WI38 (cell line): ENCODE results near the gene AKAP12.

ENCODE experiments used
- H3K4me3 ChIP-seq: 2 replicates; pipeline ENCODE4 v1.5.1; 2011; ENCODE audit warnings: low read depth, mild to moderate bottlenecking, control low read depth, low read length
- TF ChIP-seq, protein P1 (sequence below): IDR thresholded peaks from 2 replicates; pipeline ENCODE4 v1.5.1; 2012; ENCODE audit warnings: low read depth, mild to moderate bottlenecking, control low read depth, low read length

AKAP12 gene

DNA sequence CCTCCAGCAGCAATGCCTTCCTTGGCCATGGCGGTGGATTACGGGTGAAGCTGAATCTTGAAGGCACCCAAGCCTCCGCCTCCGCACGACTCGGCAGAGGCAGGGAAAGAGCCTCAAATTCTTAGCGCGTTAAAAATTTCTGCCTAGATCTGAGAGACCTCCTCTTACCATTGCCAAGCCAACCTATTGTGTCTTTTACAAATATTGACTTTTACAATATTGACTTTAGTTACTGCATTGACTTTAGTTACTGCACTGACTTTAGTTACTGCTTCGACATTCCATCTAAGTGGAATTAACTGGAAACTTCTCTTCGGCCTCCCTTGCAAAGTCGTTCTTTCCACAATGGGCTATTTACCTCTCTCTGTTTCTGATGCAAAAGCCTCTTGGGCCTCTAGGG is 13.8 kb upstream of the AKAP12 start:
- no peak overlapping the region for H3K4me3 ChIP-seq
- TF ChIP-seq, protein P1, sequence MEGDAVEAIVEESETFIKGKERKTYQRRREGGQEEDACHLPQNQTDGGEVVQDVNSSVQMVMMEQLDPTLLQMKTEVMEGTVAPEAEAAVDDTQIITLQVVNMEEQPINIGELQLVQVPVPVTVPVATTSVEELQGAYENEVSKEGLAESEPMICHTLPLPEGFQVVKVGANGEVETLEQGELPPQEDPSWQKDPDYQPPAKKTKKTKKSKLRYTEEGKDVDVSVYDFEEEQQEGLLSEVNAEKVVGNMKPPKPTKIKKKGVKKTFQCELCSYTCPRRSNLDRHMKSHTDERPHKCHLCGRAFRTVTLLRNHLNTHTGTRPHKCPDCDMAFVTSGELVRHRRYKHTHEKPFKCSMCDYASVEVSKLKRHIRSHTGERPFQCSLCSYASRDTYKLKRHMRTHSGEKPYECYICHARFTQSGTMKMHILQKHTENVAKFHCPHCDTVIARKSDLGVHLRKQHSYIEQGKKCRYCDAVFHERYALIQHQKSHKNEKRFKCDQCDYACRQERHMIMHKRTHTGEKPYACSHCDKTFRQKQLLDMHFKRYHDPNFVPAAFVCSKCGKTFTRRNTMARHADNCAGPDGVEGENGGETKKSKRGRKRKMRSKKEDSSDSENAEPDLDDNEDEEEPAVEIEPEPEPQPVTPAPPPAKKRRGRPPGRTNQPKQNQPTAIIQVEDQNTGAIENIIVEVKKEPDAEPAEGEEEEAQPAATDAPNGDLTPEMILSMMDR, result no peak

DNA sequence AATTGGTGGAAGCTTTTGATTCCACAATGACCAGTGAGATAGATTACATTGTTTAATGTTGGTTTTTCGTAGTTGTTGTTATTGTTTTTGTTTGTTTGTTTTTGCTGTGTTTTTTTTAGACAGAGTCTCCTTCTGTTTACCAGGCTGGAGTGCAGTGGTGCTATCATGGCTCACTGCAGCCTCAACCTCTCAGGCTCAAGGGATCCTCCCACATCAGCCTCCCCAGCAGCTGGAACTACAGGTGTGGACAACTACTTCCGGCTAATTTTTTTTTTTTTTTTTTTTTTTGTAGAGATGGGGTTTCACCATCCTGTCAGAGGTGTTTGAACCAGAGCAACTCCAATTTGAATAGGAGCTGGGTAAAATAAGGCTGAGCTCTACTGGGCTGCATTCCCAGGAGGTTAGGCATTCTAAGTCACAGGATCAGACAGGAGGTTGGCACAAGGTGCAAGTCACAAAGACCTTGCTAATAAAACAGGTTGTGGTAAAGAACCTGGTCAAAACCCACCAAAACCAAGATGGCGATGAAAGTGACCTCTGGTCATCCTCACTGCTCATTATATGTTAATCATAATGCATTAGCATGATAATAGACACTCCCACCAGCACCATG is 10.9 kb upstream of the AKAP12 start:
- TF ChIP-seq, protein P1, result no peak
- H3K4me3 ChIP-seq, result no peak overlapping the region

DNA sequence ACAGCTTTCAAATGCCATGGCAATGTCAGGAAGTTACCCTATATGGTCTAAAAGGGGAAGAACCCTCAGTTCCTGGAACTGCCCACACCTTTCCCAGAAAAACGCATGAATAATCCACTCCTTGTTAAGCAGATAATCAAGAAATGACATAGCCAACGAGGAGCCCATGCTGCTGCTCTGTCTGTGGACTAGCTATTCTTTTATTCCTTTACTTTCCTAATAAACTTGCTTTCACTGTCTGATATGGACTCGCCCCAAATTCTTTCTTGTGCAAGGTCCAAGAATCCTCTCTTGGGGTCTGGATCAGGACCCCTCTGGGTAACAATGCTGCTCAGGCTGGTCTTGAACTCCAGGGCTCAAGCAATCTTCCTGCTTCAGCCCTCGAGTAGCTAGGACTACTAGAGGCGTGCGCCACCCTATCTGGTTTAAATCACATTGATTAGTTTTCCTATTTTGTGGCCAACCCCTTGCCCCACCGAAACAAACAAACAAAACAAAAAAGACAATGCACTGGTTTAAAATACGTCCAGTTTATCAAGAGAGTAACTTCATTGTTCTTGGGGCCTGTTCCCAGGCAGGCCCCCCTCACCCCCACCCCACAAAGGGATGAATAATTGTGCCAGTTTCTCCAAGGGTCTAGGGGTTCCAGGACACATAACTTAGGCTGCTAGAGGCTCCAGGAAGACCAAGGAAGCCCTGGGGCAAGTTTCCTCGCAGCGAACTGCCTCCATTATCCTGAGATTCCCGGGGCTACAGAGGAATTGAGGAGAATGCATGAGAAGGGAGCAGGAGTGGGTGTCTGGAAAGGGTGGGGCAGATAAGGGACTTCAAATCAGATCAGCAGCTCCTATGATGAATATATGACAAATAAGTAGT is 10.1 kb upstream of the AKAP12 start:
- TF ChIP-seq, protein P1, result no peak

DNA sequence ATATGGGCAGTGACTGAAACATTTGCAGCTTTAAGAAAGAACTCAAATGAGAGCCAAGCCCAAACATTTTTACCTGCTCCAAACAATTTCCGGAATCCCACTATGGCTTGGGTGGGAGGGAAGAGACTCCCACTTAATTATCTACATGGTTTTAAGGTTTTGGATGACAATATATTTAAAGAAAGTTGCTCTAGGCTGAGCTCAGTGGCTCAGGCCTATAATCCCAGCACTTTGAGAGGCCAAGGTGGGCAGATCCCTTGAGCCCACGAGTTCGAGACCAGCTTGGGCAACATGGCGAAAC is 9.5 kb upstream of the AKAP12 start:
- no peak overlapping the region for H3K4me3 ChIP-seq
- TF ChIP-seq, protein P1, result no peak

More for the DNA sequence above, 10.1 kb upstream of the AKAP12 start:
- no peak overlapping the region for H3K4me3 ChIP-seq

DNA sequence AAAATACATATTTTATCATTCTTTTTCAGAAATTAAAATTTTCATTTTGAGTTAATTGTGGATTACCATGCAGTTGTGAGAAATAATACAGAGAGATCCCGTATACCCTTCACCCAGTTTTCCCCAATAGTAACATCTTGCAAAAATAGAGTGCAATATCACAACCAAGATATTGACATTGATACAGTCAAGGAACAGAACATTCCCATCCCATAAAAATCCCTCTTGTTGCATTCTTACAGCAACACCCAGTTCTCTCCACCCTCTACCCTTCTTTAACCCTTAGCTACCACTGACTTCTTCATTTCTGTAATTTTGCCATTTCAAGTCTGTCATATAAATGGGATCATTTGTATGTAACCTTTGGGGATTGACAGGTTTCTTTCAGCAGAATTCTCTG is 6.9 kb upstream of the AKAP12 start:
- no peak overlapping the region for H3K4me3 ChIP-seq
- TF ChIP-seq, protein P1, result no peak

DNA sequence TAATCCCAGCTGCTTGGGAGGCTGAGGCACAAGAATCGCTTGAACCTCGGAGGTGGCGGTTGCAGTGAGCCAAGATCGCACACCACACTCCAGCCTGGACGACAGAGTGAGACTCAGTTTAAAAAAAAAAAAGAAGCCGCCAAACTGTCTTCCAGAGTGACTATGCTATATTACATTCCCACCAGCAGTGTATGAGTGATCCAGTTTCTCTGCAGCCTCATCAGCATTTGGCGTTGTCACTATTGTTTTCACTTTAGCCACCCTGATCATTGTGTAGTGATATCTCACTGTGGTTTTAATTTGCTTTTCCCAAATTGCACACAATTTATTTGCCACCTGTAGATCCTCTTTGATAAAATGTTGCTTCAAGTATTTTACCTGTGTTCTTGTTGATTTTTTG is 6.0 kb upstream of the AKAP12 start:
- TF ChIP-seq, protein P1, result no peak
- no peak overlapping the region for H3K4me3 ChIP-seq

DNA sequence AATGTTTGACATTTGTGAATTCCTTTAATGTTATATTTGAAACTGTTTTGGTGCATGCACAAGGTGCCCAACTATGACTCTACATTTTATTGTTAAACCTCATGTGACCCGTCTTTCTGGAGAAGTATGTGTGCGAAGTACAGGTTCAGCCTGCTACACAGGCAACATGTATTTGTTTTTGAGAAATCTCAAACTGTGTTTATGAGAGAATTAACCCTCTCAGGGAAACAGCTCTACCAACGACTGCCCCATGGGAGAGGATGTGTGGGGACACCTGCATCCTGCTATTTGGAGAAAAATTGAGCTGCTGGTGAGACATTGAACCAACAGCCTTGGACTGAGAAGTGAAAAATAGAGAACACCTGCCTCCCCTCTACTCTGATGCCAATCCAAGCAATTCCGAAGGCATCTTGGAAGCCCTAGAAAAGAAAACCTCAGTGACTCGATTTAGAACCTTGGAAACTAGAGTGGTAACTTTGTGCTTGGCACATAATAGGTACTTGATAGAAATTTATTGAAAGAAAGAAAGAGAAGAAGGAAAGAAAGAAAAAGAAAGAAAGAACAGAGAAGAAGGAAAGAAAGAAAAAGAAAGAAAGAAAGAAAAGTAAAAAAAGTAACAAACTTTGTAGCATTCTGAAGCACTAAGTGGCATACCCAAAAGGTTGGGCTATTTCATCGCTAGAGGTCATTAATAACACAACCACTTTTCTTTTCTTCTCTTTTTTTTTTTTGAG is 2.9 kb upstream of the AKAP12 start:
- TF ChIP-seq, protein P1, result no peak
- H3K4me3 ChIP-seq, result no peak overlapping the region
